Colonic mucosa (tissue), 4 donors: ENCODE measurements around the gene P4HA1. TPM values are rescaled to one million over a fixed set of nuclear protein-coding genes. Genes with fewer than 3 reads are reported as not detected.

Experiments
- DNase-seq: peaks from one replicate; pipeline ENCODE4 v3.0.0-alpha.2; 2020
- H3K27ac ChIP-seq: fragments of 200-600 bp; one replicate; pipeline ENCODE4 v1.8.0; 2021
- H3K27me3 ChIP-seq: fragments of 200-600 bp; one replicate; pipeline ENCODE4 v1.8.0; 2021
- H3K36me3 ChIP-seq: fragments of 200-600 bp; one replicate; pipeline ENCODE4 v1.8.0; 2021
- H3K4me1 ChIP-seq: fragments of 200-600 bp; one replicate; pipeline ENCODE4 v1.8.0; 2021; ENCODE audit warnings: mild to moderate bottlenecking
- H3K4me3 ChIP-seq: fragments of 200-600 bp; one replicate; pipeline ENCODE4 v1.8.0; 2021
- H3K9ac ChIP-seq, 2 donors: one replicate each; pipeline ENCODE4 v1.7.0; 2013; ENCODE audit warnings: control low read depth in 2 of 2, low read depth in 2 of 2, low read length in 2 of 2
- H3K9me3 ChIP-seq: fragments of 200-600 bp; one replicate; pipeline ENCODE4 v1.8.0; 2021
- CTCF ChIP-seq: fragments of 200-600 bp; IDR thresholded peaks from one replicate; pipeline ENCODE4 v1.8.0; 2022; ENCODE audit warnings: antibody characterized with exemption, mild to moderate bottlenecking
- intact Hi-C: fragments of 100-400 bp; cut with DNase I; formaldehyde crosslinking; loops from one replicate; pipeline ENCODE4 v1.14.1; 2022
- total RNA-seq, 2 donors: library from RNA; stranded (reverse); fragmentation: NEBNext Ultra II Directional in 1 of 2; extraction: Animal tissue kit (Norgen Biotek cat#: 25700) in 1 of 2; gene quantifications; one replicate each; pipeline ENCODE4 v1.2.1, GENCODE V29; 2021
- donor health status: healthy.
- donor health status: DM: no; HTN: no; CAD: no.
- donor health status: DM: no; HTN: no; CAD: no.

The P4HA1 gene
- total RNA-seq, 2 donors from 2014 or later: 31.4 to 85.1 TPM

- Histone ChIP-seq H3K4me1 (no peaks in the 10 kb centered on the region), H3K27ac (no peak overlapping the region), H3K27me3 (no peaks in the 10 kb centered on the region), H3K36me3 (no peaks in the 10 kb centered on the region), H3K4me3 (no peak overlapping the region), H3K9me3 (no peaks in the 10 kb centered on the region), H3K9ac (no peak overlapping the region)
- no peak for DNase-seq
- no peak for TF ChIP-seq CTCF
- intact Hi-C loops: no loop called here
These were observed 12.5 kb downstream of the P4HA1 start for GRCh38 chr10:73084209-73084608.

GRCh38 chr10:73083221-73083620, 13.4 kb downstream of the P4HA1 start:
- intact Hi-C loops: no loop called here
- H3K27ac ChIP-seq: no peak overlapping the region
- no peak overlapping the region for H3K9ac ChIP-seq
- H3K9me3 ChIP-seq: no peaks in the 10 kb centered on the region
- H3K36me3 ChIP-seq: no peaks in the 10 kb centered on the region
- no peaks in the 10 kb centered on the region for H3K27me3 ChIP-seq
- no peak overlapping the region for H3K4me3 ChIP-seq
- TF ChIP-seq CTCF: no peak
- no peak for DNase-seq
- no peaks in the 10 kb centered on the region for H3K4me1 ChIP-seq

GRCh38 chr10:73079779-73080541, 16.7 kb downstream of the P4HA1 start:
- TF ChIP-seq CTCF: no peak
- no peak for DNase-seq

GRCh38 chr10:73076360-73077183, 20.1 kb downstream of the P4HA1 start:
- peak; percentile 62 for DNase-seq
- H3K27me3 ChIP-seq: no peaks in the 10 kb centered on the region
- H3K9me3 ChIP-seq: no peaks in the 10 kb centered on the region
- H3K36me3 ChIP-seq: peaks cover 4% of the 10 kb centered on the region
- H3K4me3 ChIP-seq: no peak overlapping the region
- H3K27ac ChIP-seq: peak overlapping the region; percentile 29
- intact Hi-C loops: no loop called here
- H3K9ac ChIP-seq: peak overlapping the region in 1 of 2 donors; percentile 9
- TF ChIP-seq CTCF: no peak
- peaks cover 3% of the 10 kb centered on the region for H3K4me1 ChIP-seq

More at GRCh38 chr10:73079779-73080541, 16.7 kb downstream of the P4HA1 start:
- no peak overlapping the region for H3K4me3 ChIP-seq
- H3K27ac ChIP-seq: no peak overlapping the region
- no peak overlapping the region for H3K9ac ChIP-seq
- H3K36me3 ChIP-seq: no peaks in the 10 kb centered on the region
- no peaks in the 10 kb centered on the region for H3K27me3 ChIP-seq
- intact Hi-C loops: no loop called here
- H3K4me1 ChIP-seq: peaks cover 3% of the 10 kb centered on the region
- H3K9me3 ChIP-seq: no peaks in the 10 kb centered on the region

- H3K27me3 ChIP-seq: no peaks in the 10 kb centered on the region
- peaks cover 4% of the 10 kb centered on the region for H3K36me3 ChIP-seq
- no peak overlapping the region for H3K9ac ChIP-seq
- no peak overlapping the region for H3K27ac ChIP-seq
- no peak for DNase-seq
- H3K9me3 ChIP-seq: no peaks in the 10 kb centered on the region
- H3K4me3 ChIP-seq: no peak overlapping the region
- TF ChIP-seq CTCF: no peak
- peaks cover 3% of the 10 kb centered on the region for H3K4me1 ChIP-seq
- intact Hi-C loops: no loop called here
These were observed 20.8 kb downstream of the P4HA1 start for GRCh38 chr10:73075829-73076228.
